GM18861 (cell line): Measurements from ENCODE around the gene SLC17A1.

ENCODE experiments used
- ATAC-seq: cut with Tn5 transposase; IDR thresholded peaks from one replicate; pipeline ENCODE4 v1.9.1; 2021; ENCODE audit not compliant: unreplicated experiment

SLC17A1 gene

GRCh38 chr6:25832670-25833069, 818 bp upstream of the SLC17A1 start:
- ATAC-seq = no peak

GRCh38 chr6:25832307-25832662, 433 bp upstream of the SLC17A1 start:
- no peak for ATAC-seq

GRCh38 chr6:25830458-25830857, 1.4 kb downstream of the SLC17A1 start:
- ATAC-seq = no peak

GRCh38 chr6:25829375-25829774, 2.5 kb downstream of the SLC17A1 start:
- ATAC-seq = no peak

GRCh38 chr6:25821341-25821740, 10.5 kb downstream of the SLC17A1 start:
- no peak for ATAC-seq

GRCh38 chr6:25816252-25816651, 15.6 kb downstream of the SLC17A1 start:
- ATAC-seq = no peak

- ATAC-seq = no peak
Observed at GRCh38 chr6:25815194-25815593, 16.7 kb downstream of the SLC17A1 start.

- ATAC-seq = no peak
Observed at GRCh38 chr6:25804804-25805203, 27.0 kb downstream of the SLC17A1 start.

- ATAC-seq = no peak
Observed at GRCh38 chr6:25801436-25801835, 30.4 kb downstream of the SLC17A1 start.

GRCh38 chr6:25794784-25795183, 37.1 kb downstream of the SLC17A1 start:
- ATAC-seq = no peak

- ATAC-seq = no peak
Observed at GRCh38 chr6:25793970-25794369, 37.9 kb downstream of the SLC17A1 start.

- ATAC-seq = no peak
Observed at GRCh38 chr6:25792016-25792415, 39.8 kb downstream of the SLC17A1 start.

GRCh38 chr6:25789475-25789874, 42.4 kb downstream of the SLC17A1 start:
- ATAC-seq = no peak

- ATAC-seq = no peak
Observed at GRCh38 chr6:25788305-25788922, 43.4 kb downstream of the SLC17A1 start.

GRCh38 chr6:25787428-25787827, 44.4 kb downstream of the SLC17A1 start:
- ATAC-seq = no peak

GRCh38 chr6:25781134-25781533, 50.7 kb downstream of the SLC17A1 start:
- ATAC-seq = no peak

- no peak for ATAC-seq
Observed at GRCh38 chr6:25777856-25778649, 53.8 kb downstream of the SLC17A1 start.

- no peak for ATAC-seq
Observed at GRCh38 chr6:25777031-25777430, 54.8 kb downstream of the SLC17A1 start.

- ATAC-seq = no peak
Observed at GRCh38 chr6:25774120-25774715, 57.6 kb downstream of the SLC17A1 start.

- no peak for ATAC-seq
Observed at GRCh38 chr6:25769983-25770382, 61.9 kb downstream of the SLC17A1 start.

GRCh38 chr6:25768566-25768965, 63.3 kb downstream of the SLC17A1 start:
- no peak for ATAC-seq

- no peak for ATAC-seq
Observed at GRCh38 chr6:25764611-25765010, 67.2 kb downstream of the SLC17A1 start.
